NOMO-1 treated with dmso at 0.1 percent for 144 hours (cell line): ENCODE results near the gene SEC11A.
"Not testable (repeated sequence)": the region's sequence is repeated elsewhere in the genome, so short reads cannot be mapped to it uniquely, and the experiment has no call there.

Source experiments
- DNase-seq: peaks from one replicate; lab custom pipeline; 2025; ENCODE audit not compliant: unreplicated experiment; lab: John Stamatoyannopoulos, UW

The SEC11A gene

DNA sequence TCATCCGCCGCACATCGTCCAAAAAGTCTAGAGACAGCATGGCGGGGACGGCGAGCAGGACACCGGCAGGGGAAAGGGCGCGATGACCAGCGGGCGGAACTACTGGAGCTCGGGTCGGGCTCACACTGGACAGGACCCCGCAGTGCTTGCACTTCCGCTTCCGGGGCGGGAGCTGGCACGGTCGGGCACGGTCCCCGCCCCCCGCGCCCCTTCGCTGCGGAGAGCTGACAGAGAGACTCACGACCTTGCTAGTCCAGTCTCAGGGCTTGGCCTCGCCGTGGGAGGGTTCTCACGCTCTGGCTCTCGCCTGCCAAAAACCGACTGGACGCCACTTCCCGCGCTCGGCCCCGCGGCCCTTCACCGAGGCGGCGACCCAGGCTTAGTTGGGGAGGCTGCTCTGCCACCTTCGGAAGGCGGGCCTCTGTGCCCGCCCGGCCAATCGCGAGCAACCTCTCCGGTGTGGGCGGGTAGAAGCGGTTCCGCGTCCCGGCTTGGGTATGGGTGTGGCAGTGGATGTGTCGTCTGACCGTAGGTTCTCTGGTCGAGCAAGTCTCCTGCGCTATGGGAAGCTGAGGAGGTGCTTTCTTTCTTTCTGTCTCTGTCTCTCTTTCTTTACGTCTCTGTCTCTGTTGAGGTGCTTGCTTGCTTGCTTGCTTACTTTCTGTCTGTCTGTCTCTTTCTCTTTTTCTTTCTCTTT lies at the start of gene SEC11A:
Gene SEC11A (minus strand): TSS at position 104 of the 697 bp plus-strand sequence. CDS start 64 bp downstream, at position 40.
- peak; percentile 91 for DNase-seq

GRCh38 chr15:84765675-84766074 lies 49.7 kb upstream of the SEC11A start:
- no peak for DNase-seq

GRCh38 chr15:84764989-84765388 lies 49.0 kb upstream of the SEC11A start:
- no peak for DNase-seq

DNA sequence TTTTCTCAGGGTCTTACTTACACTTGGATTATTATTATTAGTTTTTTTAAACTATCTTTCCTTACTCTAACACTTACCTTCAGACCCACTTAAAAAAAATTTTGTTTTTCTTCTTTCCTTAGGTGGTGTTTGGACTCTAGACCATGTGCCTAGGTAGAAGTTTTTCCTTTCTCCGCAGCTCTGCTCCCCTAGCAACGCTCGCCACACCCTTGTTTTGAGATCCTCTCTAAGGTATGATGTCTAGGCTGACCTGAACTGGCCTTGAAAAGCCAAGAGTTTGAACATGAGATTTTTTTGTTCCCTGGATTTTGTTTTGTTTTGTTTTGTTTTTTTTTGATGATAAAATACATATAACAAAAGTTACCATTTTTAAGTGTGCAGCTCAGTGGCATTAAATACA lies 48.6 kb upstream of the SEC11A start:
- no peak for DNase-seq

GRCh38 chr15:84762840-84763572 lies 47.1 kb upstream of the SEC11A start:
- no peak for DNase-seq

DNA sequence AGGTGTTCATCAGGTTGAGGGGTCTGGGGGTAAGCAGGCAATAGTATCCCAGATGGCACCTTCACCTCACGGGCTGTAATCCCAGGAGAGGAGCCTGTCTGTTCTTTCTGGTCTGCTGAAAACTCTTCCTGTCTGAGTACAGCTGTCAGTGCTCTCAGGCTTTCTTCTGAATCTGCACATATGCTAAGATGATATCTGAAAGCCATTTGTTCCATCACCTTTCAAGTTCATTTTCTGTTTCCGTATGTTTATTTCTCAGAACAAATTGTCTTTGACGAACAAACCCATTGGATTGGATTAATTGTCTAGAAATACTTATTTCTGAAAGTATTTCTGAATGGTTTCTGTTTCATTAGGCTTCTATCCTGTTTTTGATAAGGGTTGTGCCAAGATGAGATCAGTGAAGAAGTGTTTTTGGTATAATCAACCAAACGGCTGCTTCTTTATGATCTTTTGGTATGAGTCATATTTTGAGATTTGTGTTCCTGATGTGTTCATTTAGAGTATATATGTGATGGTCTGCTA lies 45.7 kb upstream of the SEC11A start:
- DNase-seq = no peak

- no peak for DNase-seq
Measured at GRCh38 chr15:84760219-84760618, 44.3 kb upstream of the SEC11A start.

DNA sequence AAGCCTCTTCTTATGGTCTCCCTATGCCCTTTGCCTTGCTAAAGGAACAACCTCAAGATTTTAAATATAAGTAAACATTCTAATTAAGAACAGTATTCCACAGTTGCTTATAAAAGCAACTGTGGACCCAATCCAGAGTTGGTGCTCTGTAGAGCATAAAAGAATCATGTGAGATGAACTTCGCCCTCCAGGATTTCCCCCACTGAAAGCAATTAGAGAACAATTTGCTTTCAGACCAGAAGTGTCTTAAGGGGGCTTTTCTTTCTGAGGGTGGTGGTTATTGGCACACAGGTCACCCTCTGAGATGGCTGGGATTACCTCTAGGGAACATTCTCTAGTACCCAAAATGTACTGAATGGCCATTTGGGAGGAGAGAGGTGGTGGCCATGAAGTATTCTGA lies 43.1 kb upstream of the SEC11A start:
- DNase-seq = no peak

DNA sequence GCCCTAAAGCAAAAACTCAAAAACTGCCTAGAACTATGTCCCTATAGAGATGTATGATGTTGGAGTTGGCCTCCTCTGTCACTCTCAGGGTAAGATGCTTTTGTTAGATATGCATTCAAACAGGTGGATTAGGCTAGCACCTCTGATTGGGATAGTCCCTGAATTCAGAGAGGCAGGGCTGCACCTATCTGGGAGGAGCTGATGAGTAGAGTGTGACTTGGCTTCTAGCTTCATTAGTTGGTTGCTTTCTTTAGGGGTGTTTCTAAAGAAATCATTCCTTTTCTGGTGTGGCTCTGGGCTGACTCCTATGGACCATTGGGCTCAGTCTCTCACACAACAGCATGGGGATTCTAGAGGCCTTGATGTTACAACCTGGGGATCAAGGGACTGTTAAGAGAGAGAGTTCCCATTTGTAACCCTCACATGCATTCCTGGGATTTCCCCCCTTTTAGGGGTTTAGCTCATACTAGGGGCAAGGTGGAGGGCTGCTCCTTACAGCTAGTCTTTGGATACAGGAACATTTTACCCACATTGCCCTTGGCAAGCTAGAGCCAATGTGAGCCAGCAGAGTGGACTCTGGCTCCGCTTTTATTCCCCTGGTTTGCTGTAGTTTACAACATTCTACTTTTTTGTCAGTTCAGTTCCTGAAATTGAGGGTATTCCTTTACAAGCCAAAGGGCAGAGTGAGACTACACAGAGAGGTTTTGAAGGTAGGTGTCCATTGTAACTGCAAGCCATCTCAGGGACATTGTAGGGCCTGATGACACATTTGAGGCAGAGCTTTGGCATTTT lies 40.0 kb upstream of the SEC11A start:
- no peak for DNase-seq

DNA sequence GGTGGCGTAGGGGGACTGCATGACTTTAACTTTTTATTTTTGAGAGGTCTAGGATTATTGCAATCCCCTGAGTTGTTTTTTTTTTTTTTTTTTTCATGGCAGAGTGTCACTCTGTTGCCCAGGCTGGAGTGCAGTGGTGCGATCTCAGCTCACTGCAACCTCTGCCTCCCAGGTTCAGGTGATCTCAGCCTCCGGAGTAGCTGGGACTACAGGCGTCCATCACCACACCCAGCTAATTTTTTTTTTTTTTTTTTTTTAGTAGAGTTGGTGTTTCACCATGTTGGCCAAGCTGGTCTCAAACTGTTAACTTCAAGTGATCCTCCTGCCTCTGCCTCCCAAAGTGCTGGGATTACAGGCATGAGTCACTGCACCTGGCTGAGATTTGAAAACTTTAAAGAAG lies 39.0 kb upstream of the SEC11A start:
- DNase-seq = not testable (repeated sequence)

GRCh38 chr15:84752700-84753099 lies 36.8 kb upstream of the SEC11A start:
- no peak for DNase-seq

DNA sequence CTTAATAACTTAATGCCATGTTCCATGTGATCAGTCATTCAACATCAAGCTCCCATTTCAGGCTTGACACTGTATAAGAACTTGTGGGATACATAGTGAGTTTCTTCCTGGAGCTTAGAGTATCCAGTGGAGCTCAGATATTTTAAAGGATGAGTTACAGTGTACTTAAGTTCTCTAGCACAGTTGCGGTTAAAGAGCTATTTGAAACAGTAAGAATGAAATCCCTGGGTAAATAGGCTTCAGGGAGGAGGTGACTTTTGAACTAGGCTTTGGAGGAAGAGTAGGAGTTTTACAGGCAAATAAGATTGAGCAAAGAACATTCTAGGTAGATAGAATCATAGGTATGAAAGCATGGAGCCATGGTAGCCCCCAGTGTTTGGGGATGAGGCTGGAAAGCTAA lies 36.3 kb upstream of the SEC11A start:
- no peak for DNase-seq

GRCh38 chr15:84751721-84752120 lies 35.8 kb upstream of the SEC11A start:
- not testable (repeated sequence) for DNase-seq

- DNase-seq = peak; percentile 78
Measured at GRCh38 chr15:84750583-84751092, 34.7 kb upstream of the SEC11A start.

- peak; percentile 42 for DNase-seq
Measured at GRCh38 chr15:84749111-84749991, 33.4 kb upstream of the SEC11A start.

GRCh38 chr15:84748274-84749110 lies 32.6 kb upstream of the SEC11A start, which contains the start of gene ZNF592:
Gene ZNF592, plus strand, starts transcription at chr15:84748592. Its CDS starts 34,084 bp downstream, at chr15:84782676.
- DNase-seq = peak; percentile 61

DNA sequence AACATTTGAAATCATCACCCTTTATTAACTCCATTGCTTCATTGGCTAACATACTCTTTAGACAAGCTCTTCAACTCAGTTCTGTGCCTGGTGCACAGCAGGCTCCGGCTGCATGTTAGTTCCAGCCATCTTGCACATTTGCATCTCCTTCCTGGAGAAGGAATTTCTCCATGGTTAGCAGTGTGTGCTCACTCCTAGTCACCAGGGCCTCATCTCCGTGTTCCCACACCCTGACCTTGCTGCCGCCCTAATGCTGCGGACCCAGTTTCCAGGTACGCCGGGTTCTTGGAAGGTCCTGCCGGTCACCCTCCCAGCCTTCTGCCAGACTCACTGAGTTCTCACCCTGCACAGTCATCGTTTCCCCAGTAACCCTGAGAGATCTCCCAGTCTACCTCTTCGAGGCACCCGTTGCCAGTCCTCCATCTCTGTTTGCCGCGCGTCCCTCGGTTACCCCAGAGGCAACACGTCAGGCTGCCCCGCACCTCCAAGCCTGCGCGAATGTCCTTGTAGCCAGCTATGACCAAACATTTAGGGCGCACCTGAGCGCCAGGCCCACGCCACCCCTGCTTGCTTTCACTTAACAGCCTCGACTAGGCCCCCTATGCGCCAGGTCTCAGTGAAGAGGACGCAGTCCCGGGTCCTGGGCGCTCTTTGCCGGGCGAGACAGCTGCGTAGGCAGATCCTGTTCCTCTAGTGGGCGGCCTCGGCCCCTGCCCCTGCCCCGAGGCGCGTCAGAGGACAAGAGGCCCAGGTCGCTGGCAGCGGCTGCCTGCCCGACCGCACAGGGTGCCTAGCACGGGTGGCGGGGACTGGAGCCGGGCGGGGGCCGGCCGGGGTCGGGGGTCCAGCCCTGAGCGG lies 31.7 kb upstream of the SEC11A start:
- peak; percentile 59 for DNase-seq

- DNase-seq = no peak
Measured at GRCh38 chr15:84741121-84741520, 25.2 kb upstream of the SEC11A start.
